ENCODE data around the gene SLC38A6. TPM values are rescaled to one million over a fixed set of nuclear protein-coding genes. Genes with fewer than 3 reads are reported as not detected.
A peak's percentile ranks its signal among the peaks of the same experiment; 100 is the strongest.

Gene SLC38A6
- total and polyA plus RNA-seq, 9 of the 15 experiments (the other 6 are each of a cell fraction or from before 2014, with no cell fraction given) = 9.8 to 40.3 (median 17.6) TPM

DNA sequence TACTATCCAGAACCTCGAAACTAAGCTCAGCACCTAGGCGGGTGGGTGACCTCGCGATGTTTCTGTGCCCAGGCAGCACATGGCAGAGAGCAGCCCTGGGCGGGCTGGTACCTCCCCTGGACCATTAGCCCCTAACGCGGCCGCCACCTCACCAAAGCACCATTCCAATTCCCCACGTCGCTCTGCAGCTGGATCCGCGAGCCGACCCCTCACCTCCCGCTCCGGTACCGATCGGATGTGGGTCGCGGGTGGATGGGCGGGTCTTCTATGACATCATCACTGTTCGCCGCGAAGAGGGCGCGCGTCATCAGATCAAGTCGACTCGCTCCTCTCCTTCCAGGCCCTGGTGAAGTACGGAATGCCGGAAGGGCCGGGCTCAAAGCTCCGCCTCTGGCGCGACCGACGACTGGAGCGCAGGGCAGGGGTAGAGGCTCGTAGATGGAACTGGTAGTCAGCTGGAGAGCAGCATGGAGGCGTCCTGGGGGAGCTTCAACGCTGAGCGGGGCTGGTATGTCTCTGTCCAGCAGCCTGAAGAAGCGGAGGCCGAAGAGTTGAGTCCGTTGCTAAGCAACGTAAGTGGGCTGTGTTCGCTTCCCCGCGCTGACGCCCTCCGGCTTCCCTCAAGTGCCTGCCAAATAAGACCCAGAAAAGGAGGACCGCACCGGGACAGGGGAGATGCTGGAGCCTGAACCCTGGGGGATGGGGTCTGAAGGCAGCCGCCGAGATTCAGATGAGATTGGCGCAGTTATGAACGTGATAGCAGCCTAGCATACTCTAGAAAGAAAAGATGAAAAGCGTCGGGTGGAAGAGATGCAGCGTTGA lies at the start of gene SLC38A6, which contains the start of gene TRMT5 (continued):
- TF ChIP-seq NONO (IDR thresholded peaks at IDR 0.05; ENCODE audit: low read depth in 2 of 2, low read length in 1 of 2) (no peak), POLR3G (IDR thresholded peaks at IDR 0.05; ENCODE audit: extremely low read depth, insufficient read length, insufficient replicate concordance) (no peak), NFRKB (IDR thresholded peaks at IDR 0.05; ENCODE audit: low read depth) (peak; percentile 51; the same call in 1 of the 2 replicates), EWSR1 (IDR thresholded peaks at IDR 0.05; ENCODE audit: borderline replicate concordance, low read depth, partially characterized antibody) (no peak), MEIS2 (IDR thresholded peaks at IDR 0.05; ENCODE audit: partially characterized antibody) (peak; percentile 25), CCNT2 (IDR thresholded peaks at IDR 0.05; ENCODE audit: borderline replicate concordance, extremely low read depth, insufficient read length, low read depth, low read length) (peak; percentile 50), PURB (CRISPR knock-in tag; IDR thresholded peaks at IDR 0.05; ENCODE audit: low read depth) (no peak), MXI1 (IDR thresholded peaks at IDR 0.05; ENCODE audit: low read depth, low read length) (peak; percentile 7; the same call in 1 of the 2 replicates), BDP1 (IDR thresholded peaks at IDR 0.05; ENCODE audit: insufficient read depth, insufficient read length) (no peak), LCOR (CRISPR knock-in tag; IDR thresholded peaks at IDR 0.05) (peak; percentile 86), HDAC2 (IDR thresholded peaks at IDR 0.05) (peak; percentile 70)
- TF ChIP-seq, protein P1, sequence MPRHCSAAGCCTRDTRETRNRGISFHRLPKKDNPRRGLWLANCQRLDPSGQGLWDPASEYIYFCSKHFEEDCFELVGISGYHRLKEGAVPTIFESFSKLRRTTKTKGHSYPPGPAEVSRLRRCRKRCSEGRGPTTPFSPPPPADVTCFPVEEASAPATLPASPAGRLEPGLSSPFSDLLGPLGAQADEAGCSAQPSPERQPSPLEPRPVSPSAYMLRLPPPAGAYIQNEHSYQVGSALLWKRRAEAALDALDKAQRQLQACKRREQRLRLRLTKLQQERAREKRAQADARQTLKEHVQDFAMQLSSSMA (CRISPR knock-in tag; IDR thresholded peaks at IDR 0.05) = no peak
- TF ChIP-seq, protein P2, sequence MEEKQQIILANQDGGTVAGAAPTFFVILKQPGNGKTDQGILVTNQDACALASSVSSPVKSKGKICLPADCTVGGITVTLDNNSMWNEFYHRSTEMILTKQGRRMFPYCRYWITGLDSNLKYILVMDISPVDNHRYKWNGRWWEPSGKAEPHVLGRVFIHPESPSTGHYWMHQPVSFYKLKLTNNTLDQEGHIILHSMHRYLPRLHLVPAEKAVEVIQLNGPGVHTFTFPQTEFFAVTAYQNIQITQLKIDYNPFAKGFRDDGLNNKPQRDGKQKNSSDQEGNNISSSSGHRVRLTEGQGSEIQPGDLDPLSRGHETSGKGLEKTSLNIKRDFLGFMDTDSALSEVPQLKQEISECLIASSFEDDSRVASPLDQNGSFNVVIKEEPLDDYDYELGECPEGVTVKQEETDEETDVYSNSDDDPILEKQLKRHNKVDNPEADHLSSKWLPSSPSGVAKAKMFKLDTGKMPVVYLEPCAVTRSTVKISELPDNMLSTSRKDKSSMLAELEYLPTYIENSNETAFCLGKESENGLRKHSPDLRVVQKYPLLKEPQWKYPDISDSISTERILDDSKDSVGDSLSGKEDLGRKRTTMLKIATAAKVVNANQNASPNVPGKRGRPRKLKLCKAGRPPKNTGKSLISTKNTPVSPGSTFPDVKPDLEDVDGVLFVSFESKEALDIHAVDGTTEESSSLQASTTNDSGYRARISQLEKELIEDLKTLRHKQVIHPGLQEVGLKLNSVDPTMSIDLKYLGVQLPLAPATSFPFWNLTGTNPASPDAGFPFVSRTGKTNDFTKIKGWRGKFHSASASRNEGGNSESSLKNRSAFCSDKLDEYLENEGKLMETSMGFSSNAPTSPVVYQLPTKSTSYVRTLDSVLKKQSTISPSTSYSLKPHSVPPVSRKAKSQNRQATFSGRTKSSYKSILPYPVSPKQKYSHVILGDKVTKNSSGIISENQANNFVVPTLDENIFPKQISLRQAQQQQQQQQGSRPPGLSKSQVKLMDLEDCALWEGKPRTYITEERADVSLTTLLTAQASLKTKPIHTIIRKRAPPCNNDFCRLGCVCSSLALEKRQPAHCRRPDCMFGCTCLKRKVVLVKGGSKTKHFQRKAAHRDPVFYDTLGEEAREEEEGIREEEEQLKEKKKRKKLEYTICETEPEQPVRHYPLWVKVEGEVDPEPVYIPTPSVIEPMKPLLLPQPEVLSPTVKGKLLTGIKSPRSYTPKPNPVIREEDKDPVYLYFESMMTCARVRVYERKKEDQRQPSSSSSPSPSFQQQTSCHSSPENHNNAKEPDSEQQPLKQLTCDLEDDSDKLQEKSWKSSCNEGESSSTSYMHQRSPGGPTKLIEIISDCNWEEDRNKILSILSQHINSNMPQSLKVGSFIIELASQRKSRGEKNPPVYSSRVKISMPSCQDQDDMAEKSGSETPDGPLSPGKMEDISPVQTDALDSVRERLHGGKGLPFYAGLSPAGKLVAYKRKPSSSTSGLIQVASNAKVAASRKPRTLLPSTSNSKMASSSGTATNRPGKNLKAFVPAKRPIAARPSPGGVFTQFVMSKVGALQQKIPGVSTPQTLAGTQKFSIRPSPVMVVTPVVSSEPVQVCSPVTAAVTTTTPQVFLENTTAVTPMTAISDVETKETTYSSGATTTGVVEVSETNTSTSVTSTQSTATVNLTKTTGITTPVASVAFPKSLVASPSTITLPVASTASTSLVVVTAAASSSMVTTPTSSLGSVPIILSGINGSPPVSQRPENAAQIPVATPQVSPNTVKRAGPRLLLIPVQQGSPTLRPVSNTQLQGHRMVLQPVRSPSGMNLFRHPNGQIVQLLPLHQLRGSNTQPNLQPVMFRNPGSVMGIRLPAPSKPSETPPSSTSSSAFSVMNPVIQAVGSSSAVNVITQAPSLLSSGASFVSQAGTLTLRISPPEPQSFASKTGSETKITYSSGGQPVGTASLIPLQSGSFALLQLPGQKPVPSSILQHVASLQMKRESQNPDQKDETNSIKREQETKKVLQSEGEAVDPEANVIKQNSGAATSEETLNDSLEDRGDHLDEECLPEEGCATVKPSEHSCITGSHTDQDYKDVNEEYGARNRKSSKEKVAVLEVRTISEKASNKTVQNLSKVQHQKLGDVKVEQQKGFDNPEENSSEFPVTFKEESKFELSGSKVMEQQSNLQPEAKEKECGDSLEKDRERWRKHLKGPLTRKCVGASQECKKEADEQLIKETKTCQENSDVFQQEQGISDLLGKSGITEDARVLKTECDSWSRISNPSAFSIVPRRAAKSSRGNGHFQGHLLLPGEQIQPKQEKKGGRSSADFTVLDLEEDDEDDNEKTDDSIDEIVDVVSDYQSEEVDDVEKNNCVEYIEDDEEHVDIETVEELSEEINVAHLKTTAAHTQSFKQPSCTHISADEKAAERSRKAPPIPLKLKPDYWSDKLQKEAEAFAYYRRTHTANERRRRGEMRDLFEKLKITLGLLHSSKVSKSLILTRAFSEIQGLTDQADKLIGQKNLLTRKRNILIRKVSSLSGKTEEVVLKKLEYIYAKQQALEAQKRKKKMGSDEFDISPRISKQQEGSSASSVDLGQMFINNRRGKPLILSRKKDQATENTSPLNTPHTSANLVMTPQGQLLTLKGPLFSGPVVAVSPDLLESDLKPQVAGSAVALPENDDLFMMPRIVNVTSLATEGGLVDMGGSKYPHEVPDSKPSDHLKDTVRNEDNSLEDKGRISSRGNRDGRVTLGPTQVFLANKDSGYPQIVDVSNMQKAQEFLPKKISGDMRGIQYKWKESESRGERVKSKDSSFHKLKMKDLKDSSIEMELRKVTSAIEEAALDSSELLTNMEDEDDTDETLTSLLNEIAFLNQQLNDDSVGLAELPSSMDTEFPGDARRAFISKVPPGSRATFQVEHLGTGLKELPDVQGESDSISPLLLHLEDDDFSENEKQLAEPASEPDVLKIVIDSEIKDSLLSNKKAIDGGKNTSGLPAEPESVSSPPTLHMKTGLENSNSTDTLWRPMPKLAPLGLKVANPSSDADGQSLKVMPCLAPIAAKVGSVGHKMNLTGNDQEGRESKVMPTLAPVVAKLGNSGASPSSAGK (IDR thresholded peaks at IDR 0.05) = peak; percentile 75
- TF ChIP-seq, protein P3, sequence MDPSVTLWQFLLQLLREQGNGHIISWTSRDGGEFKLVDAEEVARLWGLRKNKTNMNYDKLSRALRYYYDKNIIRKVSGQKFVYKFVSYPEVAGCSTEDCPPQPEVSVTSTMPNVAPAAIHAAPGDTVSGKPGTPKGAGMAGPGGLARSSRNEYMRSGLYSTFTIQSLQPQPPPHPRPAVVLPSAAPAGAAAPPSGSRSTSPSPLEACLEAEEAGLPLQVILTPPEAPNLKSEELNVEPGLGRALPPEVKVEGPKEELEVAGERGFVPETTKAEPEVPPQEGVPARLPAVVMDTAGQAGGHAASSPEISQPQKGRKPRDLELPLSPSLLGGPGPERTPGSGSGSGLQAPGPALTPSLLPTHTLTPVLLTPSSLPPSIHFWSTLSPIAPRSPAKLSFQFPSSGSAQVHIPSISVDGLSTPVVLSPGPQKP (CRISPR knock-in tag; IDR thresholded peaks at IDR 0.05) = no peak

All from K562 (cell line).